Right atrium auricular region (tissue), 2 donors: Measurements from ENCODE around the gene HP1BP3. TPM values are rescaled to one million over a fixed set of nuclear protein-coding genes. Genes with fewer than 3 reads are reported as not detected.

Experiments used
- DNase-seq: peaks from one replicate; pipeline ENCODE4 v3.0.0-alpha.2; 2019; ENCODE audit warnings: low spot score
- H3K27ac ChIP-seq, 2 donors: fragments of 200-600 bp; sonication (generic); 1 replicate in 1 of 2; 2 replicates in 1 of 2; pipeline ENCODE4 v1.5.1; 2016 to 2019
- H3K27me3 ChIP-seq, 2 donors: fragments of 200-600 bp; sonication (generic); one replicate each; pipeline versions ENCODE4 v1.5.1 to v1.6.0; 2017 to 2019
- H3K36me3 ChIP-seq: fragments of 200-600 bp; sonication (generic); one replicate; pipeline ENCODE4 v1.5.1; 2016
- H3K4me1 ChIP-seq, 2 donors: fragments of 200-600 bp; sonication (generic); one replicate each; pipeline versions ENCODE4 v1.5.1 to v1.6.0; 2017 to 2019
- H3K4me3 ChIP-seq, 2 donors: fragments of 200-600 bp; sonication (generic); 1 replicate in 1 of 2; 2 replicates in 1 of 2; pipeline ENCODE4 v1.5.1; 2017 to 2019; ENCODE audit warnings: mild to moderate bottlenecking in 1 of 2, moderate library complexity in 1 of 2
- H3K9me3 ChIP-seq, 2 donors: fragments of 200-600 bp; sonication (generic); one replicate each; pipeline ENCODE4 v1.5.1; 2019
- total RNA-seq, 2 donors: library from RNA; depleted of rRNA; stranded (reverse); fragments of >200 nt; gene quantifications; one replicate each; pipeline ENCODE4 v1.1.0, GENCODE V29; 2016
- TF ChIP-seq, protein P1 (sequence below), 2 donors: fragments of 200-600 bp; sonication (generic); IDR thresholded peaks; one replicate each; pipeline ENCODE4 v1.5.1; 2019; ENCODE audit warnings: antibody characterized with exemption in 2 of 2

HP1BP3 gene
- total RNA-seq, 2 donors from 2014 or later, result 106 to 115 TPM

DNA sequence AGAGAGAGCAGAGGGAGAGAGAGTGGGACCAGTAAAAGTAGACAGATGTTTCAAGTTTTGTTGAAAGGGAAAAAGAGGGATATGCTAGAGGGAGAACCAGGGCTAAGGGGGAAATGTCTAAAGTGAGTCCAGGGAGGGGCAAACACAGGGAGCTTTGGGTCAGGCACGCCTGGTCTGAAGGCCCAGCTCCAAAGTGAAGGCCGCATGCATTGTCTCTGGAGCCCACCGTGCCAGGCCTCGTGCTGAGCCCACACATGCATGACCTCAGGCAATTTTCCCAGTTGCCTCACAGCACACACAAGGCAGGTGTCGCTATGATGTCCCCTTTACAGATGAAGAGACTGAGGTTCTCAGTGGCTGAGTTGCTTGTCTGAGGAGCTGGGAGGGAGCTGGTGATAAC, 85.3 kb downstream of the HP1BP3 start:
- TF ChIP-seq, protein P1, sequence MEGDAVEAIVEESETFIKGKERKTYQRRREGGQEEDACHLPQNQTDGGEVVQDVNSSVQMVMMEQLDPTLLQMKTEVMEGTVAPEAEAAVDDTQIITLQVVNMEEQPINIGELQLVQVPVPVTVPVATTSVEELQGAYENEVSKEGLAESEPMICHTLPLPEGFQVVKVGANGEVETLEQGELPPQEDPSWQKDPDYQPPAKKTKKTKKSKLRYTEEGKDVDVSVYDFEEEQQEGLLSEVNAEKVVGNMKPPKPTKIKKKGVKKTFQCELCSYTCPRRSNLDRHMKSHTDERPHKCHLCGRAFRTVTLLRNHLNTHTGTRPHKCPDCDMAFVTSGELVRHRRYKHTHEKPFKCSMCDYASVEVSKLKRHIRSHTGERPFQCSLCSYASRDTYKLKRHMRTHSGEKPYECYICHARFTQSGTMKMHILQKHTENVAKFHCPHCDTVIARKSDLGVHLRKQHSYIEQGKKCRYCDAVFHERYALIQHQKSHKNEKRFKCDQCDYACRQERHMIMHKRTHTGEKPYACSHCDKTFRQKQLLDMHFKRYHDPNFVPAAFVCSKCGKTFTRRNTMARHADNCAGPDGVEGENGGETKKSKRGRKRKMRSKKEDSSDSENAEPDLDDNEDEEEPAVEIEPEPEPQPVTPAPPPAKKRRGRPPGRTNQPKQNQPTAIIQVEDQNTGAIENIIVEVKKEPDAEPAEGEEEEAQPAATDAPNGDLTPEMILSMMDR (IDR thresholded peaks at IDR 0.05), result no peak
- H3K4me1 ChIP-seq, result peaks cover 0 to 6% of the 10 kb centered on the region in 2 donors
- no peaks in the 10 kb centered on the region for H3K36me3 ChIP-seq
- no peak for DNase-seq
- H3K4me3 ChIP-seq, result no peak overlapping the region
- H3K9me3 ChIP-seq, result no peaks in the 10 kb centered on the region
- H3K27ac ChIP-seq, result no peak overlapping the region
- H3K27me3 ChIP-seq, result no peaks in the 10 kb centered on the region

DNA sequence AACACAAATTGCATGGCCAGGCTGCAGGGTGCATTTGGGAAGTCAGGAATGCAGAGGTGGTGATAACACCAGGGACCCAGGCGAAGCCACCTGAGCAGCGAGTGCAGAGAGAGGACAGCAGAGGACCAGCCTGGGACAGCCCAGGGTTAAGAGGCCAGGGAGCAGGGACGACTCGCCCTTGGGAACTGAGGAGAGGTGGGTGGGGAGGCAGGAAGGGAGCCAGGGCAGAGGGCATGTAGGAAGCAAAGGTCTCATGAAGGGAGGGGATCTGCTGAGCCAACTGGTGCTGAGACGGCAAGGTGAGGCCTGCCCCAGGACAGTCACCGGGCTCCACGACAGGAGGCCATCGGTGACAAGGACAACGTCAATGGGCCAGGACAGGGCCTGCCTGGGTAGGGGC, 85.7 kb downstream of the HP1BP3 start:
- no peaks in the 10 kb centered on the region for H3K27me3 ChIP-seq
- H3K36me3 ChIP-seq, result no peaks in the 10 kb centered on the region
- H3K4me3 ChIP-seq, result no peak overlapping the region
- H3K4me1 ChIP-seq, result peaks cover 0 to 9% of the 10 kb centered on the region in 2 donors
- H3K9me3 ChIP-seq, result no peaks in the 10 kb centered on the region
- no peak for DNase-seq
- TF ChIP-seq, protein P1 (IDR thresholded peaks at IDR 0.05), result no peak
- no peak overlapping the region for H3K27ac ChIP-seq

DNA sequence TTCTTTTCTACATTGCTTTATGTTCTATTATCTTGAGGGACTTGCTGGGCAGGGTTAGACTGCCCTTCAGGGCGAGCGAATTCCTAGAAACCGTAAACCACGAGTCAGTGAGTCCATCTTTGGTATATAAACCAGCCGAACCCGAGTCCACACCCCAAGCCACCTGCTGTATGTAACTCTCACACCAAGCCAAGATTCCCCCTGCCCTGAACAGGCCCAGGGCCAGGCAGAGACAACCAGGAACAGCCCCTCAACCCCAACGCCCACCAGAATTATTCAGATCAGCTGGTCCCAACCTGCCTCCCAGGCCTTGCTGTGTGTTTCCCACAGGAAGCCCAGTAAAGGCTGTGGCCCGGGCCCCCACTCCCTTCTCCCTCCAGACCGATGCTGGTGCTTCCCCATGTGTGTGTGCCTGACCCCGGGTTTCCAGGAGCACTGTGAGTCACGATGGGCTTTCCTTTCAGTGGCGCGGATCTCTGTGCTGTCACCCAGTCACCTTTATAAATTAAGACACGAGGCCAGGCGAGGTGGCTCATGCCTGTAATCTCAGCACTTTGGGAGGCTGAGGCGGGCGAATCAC, 86.4 kb downstream of the HP1BP3 start:
- Histone ChIP-seq H3K27ac (no peak overlapping the region), H3K36me3 (no peaks in the 10 kb centered on the region), H3K4me1 (peaks cover 0 to 13% of the 10 kb centered on the region in 2 donors), H3K4me3 (no peak overlapping the region), H3K9me3 (no peaks in the 10 kb centered on the region), H3K27me3 (no peaks in the 10 kb centered on the region)
- DNase-seq, result no peak
- TF ChIP-seq, protein P1 (IDR thresholded peaks at IDR 0.05), result no peak

DNA sequence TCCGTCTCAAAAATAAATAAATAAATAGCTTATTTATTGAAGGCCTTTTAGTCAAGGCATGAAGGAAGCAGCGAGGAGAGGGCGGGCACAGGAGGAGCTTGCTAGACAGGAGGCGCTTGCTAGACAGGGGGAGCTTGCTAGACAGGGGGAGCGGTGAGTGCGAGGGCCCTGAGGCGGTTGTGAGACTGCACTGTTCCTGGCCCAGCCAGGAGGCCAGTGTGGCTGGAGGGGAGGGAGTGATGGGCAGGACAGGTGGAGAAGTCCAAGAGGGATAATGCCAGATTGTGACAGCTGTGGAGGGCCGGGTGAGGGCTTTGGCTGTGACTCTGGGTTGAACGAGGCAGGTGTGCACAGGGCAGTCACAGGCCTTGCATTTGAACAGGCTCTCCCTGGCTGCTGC, 87.5 kb downstream of the HP1BP3 start:
- TF ChIP-seq, protein P1 (IDR thresholded peaks at IDR 0.05), result no peak
- Histone ChIP-seq H3K9me3 (no peaks in the 10 kb centered on the region), H3K36me3 (no peaks in the 10 kb centered on the region), H3K4me1 (peaks cover 0 to 13% of the 10 kb centered on the region in 2 donors), H3K27ac (no peak overlapping the region), H3K27me3 (no peaks in the 10 kb centered on the region), H3K4me3 (no peak overlapping the region)
- no peak for DNase-seq

DNA sequence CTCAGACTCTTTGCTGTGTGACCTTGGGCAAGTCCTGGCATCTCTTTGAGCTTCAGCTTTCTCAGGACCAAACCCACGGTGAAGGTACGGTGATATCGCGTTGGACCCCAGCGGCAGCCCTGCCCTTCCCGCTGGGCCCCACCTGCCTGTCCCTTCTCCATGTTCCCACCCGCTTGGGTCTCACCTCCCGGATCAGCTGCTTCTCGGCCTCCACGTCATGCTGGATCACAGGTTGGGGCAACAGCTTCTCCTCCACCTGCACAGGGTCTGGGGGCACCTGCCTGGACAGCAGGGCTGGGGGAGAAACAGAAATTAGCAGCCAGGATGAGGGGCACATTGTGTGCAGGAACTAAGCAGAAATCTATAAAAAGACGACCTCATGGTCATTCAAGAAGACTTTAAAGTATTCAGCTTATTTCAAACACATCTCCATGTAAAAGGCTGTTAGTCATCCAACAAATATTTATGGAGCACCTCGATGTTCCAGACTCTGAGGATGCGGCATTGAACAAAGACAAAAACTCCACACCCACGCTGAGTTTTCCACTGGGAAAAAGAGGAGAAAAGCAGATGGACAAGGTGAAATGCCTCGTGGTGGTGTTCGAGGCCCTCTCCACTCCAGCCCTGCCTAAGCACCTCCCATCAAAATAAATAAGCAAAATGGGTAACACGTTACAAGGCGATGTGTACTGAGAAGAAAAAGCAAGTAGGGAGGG, 88.8 kb downstream of the HP1BP3 start:
- no peaks in the 10 kb centered on the region for H3K27me3 ChIP-seq
- H3K9me3 ChIP-seq, result no peaks in the 10 kb centered on the region
- no peak for DNase-seq
- no peak overlapping the region for H3K4me3 ChIP-seq
- H3K36me3 ChIP-seq, result no peaks in the 10 kb centered on the region
- TF ChIP-seq, protein P1 (IDR thresholded peaks at IDR 0.05), result no peak
- H3K4me1 ChIP-seq, result peaks cover 0 to 13% of the 10 kb centered on the region in 2 donors
- H3K27ac ChIP-seq, result no peak overlapping the region
